Measurements from ENCODE around the gene ZNF555. TPM values are rescaled to one million over a fixed set of nuclear protein-coding genes. Genes with fewer than 3 reads are reported as not detected.
"Not testable (repeated sequence)": the region's sequence is repeated elsewhere in the genome, so short reads cannot be mapped to it uniquely, and the experiment has no call there.

ZNF555 gene
- total RNA-seq, 4 donors from 2014 or later: 2.6 to 6.4 (median 3.9) TPM

DNA sequence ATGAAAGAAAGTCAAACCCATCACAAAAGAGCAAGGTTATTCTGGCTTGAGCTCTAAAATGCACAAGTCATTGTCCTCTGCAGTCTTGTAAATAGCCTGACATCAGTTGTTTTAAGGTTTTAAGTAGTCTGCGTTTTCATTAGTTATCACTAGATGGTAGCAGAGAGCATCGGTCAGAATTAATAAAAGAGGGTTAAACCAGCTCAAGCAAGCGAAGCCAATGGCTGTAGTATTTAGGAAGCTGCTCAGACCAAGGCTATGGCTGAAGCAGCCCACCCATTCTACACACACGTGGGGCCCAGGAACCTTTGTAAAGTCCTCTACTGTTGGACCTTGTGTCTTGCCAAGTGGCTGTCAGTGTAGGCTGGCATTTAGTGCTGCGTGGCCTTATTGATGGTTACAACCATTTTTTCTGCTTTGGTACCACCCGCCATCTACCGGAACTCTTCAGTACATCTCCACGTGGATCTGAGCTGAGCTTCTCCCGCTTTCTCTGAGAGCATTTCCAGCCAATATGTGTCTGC is 46.2 kb downstream of the ZNF555 start:
- Histone ChIP-seq H3K27me3 (no peaks in the 10 kb centered on the region), H3K4me3 (no peak overlapping the region), H3K4me1 (peaks cover 0 to 8% (median 0%) of the 10 kb centered on the region in 4 donors), H3K36me3 (no peaks in the 10 kb centered on the region), H3K27ac (no peak overlapping the region), H3K9me3 (no peaks in the 10 kb centered on the region)
- in situ Hi-C loops (cut with MboI; ENCODE audit: low pct_ligation_motif_present in 1 of 4, low pct_unique_long_range_greater_than_20kb in 1 of 4, low sequenced_read_pairs in 3 of 4) (loop anchor here in 1 of 4 donors (25.0 kb wide), 1 partner anchor 225 kb away; no protein-coding TSS in a partner anchor), intact Hi-C loops (cut with DNase I; ENCODE audit: low total_unique reads) (no loop called here)
- 15 to 27% methylated on average over 5 to 9 of the region's 9 CpGs for WGBS, 2 donors (ENCODE audit: low coverage in 1 of 2)
- DNase-seq: no peak
- TF ChIP-seq, protein P1, sequence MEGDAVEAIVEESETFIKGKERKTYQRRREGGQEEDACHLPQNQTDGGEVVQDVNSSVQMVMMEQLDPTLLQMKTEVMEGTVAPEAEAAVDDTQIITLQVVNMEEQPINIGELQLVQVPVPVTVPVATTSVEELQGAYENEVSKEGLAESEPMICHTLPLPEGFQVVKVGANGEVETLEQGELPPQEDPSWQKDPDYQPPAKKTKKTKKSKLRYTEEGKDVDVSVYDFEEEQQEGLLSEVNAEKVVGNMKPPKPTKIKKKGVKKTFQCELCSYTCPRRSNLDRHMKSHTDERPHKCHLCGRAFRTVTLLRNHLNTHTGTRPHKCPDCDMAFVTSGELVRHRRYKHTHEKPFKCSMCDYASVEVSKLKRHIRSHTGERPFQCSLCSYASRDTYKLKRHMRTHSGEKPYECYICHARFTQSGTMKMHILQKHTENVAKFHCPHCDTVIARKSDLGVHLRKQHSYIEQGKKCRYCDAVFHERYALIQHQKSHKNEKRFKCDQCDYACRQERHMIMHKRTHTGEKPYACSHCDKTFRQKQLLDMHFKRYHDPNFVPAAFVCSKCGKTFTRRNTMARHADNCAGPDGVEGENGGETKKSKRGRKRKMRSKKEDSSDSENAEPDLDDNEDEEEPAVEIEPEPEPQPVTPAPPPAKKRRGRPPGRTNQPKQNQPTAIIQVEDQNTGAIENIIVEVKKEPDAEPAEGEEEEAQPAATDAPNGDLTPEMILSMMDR (IDR thresholded peaks at IDR 0.05): peak; percentile 55 to 73 (median 68)
- TF ChIP-seq POLR2A (IDR thresholded peaks at IDR 0.05): no peak

DNA sequence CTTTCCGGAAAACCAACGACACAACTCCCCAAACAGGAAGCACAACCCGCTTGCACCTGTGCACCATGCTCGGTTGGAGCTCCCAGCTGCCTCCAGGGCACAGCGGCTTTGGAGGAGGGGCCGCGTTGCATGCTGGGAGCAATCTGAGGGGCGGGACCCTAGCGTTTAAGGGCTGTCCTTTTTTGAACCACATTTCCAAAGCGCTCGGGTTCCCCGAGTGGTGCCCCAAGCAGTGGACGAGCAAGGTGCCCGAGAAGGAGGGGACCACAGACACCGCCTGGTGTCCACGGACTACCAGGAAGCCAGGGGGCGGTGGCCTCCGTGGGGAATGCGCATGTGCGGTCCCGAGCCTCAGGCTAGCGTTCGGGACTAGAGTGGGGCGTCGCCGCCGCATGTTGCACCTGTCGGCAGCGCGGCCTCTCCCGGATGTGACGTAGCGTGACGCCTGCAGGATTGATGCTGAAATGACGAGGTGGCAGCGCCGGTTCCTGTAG is 47.5 kb downstream of the ZNF555 start:
- Histone ChIP-seq H3K9me3 (no peaks in the 10 kb centered on the region), H3K4me3 (peak overlapping the region in 2 of 4 donors; percentile 12 to 21), H3K27me3 (no peaks in the 10 kb centered on the region), H3K27ac (peak overlapping the region in 1 of 4 donors; percentile 40), H3K4me1 (peaks cover 0 to 8% (median 0%) of the 10 kb centered on the region in 4 donors), H3K36me3 (no peaks in the 10 kb centered on the region)
- TF ChIP-seq EP300 (IDR thresholded peaks at IDR 0.05; ENCODE audit: low read depth): no peak
- WGBS, 2 donors (ENCODE audit: low coverage in 1 of 2): 78 to 80% methylated on average over 15 to 37 of the region's 37 CpGs
- DNase-seq: peak; percentile 23
- intact Hi-C loops (cut with DNase I; ENCODE audit: low total_unique reads): no loop called here
- in situ Hi-C loops (cut with MboI; ENCODE audit: low pct_ligation_motif_present in 1 of 4, low pct_unique_long_range_greater_than_20kb in 1 of 4, low sequenced_read_pairs in 3 of 4): loop anchor here in 1 of 4 donors (25.0 kb wide), 1 partner anchor 226 kb away; no protein-coding TSS in a partner anchor

DNA sequence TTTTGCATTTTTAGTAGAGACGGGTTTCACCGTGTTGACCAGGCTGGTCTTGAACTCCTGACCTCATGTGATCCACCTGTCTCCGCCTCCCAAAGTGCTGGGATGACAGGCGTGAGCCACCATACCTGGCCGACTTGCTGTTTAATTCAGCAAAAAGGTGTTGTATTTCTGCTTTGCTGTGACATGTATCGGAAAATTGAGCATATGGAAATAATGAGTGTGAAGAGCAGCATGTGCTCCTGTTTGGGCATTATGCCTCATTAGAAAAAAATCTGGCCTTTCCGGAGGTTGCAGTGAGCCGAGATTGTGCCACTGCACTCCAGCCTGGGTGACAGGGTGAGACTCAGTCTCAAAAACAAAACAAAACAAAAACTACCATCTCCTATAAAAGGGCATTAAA is 49.3 kb downstream of the ZNF555 start:
- H3K27ac ChIP-seq, H3K4me3 ChIP-seq, H3K36me3 ChIP-seq, H3K9me3 ChIP-seq, DNase-seq, H3K27me3 ChIP-seq, H3K4me1 ChIP-seq: not testable (repeated sequence)
- WGBS, 2 donors (ENCODE audit: low coverage in 1 of 2): 40 to 69% methylated on average over 1 to 8 of the region's 8 CpGs
- intact Hi-C loops (cut with DNase I; ENCODE audit: low total_unique reads): loop anchor here (2.0 kb wide), 1 partner anchor 608 kb away; the partner anchor contains the start of gene PEAK3
- in situ Hi-C loops (cut with MboI; ENCODE audit: low pct_ligation_motif_present in 1 of 4, low pct_unique_long_range_greater_than_20kb in 1 of 4, low sequenced_read_pairs in 3 of 4): loop anchor here in 1 of 4 donors (25.0 kb wide), 1 partner anchor 228 kb away; no protein-coding TSS in a partner anchor

DNA sequence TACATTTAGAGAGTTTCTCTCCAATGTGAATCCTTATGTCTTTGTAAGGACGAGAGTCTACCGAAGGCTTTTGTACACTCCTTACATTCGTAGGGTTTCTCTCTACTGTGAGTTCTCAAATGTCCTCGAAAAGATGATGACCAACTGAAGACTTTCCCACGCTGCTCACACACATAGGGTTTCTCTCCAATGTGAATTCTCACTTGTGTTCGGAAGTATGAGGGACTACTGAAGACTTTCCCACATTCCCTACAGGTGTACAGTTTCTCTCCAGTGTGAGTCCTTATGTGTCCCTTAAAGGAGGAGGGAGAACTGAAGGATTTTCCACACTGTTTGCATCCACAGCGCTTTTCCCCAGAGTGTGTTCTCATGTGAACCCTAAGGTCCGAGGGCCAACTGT is 55.4 kb downstream of the ZNF555 start:
- TF ChIP-seq POLR2AphosphoS5 (IDR thresholded peaks at IDR 0.05) (no peak), EP300 (IDR thresholded peaks at IDR 0.05; ENCODE audit: low read depth) (no peak), POLR2A (IDR thresholded peaks at IDR 0.05) (no peak)
- TF ChIP-seq, protein P1 (IDR thresholded peaks at IDR 0.05): no peak
- no peak for DNase-seq
- Histone ChIP-seq H3K36me3 (no peaks in the 10 kb centered on the region), H3K27me3 (no peaks in the 10 kb centered on the region), H3K27ac (no peak overlapping the region), H3K4me1 (peaks cover 0 to 8% (median 5%) of the 10 kb centered on the region in 4 donors), H3K9me3 (peaks cover 5 to 6% of the 10 kb centered on the region in 2 donors), H3K4me3 (no peak overlapping the region)
- 73 to 74% methylated on average over 6 to 8 of the region's 8 CpGs for WGBS, 2 donors (ENCODE audit: low coverage in 1 of 2)
- intact Hi-C loops (cut with DNase I; ENCODE audit: low total_unique reads) (no loop called here), in situ Hi-C loops (cut with MboI; ENCODE audit: low pct_ligation_motif_present in 1 of 4, low pct_unique_long_range_greater_than_20kb in 1 of 4, low sequenced_read_pairs in 3 of 4) (loop anchor here in 1 of 4 donors (25.0 kb wide), 1 partner anchor 234 kb away; no protein-coding TSS in a partner anchor)

DNA sequence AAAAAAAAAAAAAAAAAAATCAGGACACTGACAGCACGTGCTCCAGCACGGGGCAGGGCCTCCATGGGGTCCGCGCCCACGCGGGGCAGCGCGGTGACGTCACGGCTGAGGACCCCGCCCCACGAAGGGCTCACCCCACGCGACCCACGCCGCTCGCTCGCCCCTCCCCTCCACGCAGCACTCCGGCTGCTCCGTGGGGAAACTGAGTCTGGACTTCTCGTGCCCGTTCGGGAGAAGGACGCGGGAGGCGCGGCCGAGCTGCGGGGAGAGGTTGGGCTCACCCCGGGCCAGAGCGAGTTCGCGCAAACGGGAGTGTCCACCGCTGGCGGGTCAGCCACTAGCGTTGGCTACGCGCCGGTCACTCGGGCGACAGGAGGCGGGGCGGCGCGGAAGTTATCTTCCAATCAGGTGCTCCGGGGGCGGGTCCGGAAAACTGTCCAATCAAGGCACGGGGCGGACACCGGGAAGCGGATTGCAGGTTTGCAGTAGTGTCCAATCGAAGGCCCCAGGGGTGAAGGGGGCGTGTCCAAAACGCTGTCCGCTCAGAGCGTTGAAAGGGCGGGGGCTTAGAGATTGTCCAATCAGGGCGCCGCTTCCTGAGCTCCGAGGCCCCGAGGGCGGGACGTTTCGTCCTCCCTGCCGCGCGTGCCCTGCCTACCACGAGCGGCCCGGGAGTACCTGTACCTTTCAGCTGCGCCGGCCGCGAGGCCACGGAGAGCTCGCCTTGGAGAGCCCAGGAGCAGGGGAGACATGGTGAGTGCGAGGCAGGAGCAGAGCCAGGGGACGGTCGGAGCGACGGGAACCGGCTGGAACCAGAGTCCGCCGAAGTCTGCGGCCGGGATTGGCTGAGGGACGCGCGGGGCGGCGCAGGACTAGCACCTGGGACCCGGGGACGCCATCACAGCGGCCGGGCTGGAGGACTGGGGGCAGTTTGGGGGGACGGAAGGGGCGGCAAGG is 59.3 kb downstream of the ZNF555 start, which contains the start of gene ZNF57:
Gene ZNF57, plus strand, starts transcription at position 633 of the 957 bp plus-strand sequence. Its CDS starts 118 bp downstream, at position 751.
- peak; percentile 94 for TF ChIP-seq POLR2A (IDR thresholded peaks at IDR 0.05)
- TF ChIP-seq, protein P1 (IDR thresholded peaks at IDR 0.05): no peak
- TF ChIP-seq POLR2AphosphoS5 (IDR thresholded peaks at IDR 0.05): peak; percentile 81 to 96 (median 95)
- no peak for TF ChIP-seq EP300 (IDR thresholded peaks at IDR 0.05; ENCODE audit: low read depth)
- peak within 1 kb of the TSS; percentile 85 to 94 (median 90) for H3K27ac ChIP-seq
- in situ Hi-C loops (cut with MboI; ENCODE audit: low pct_ligation_motif_present in 1 of 4, low pct_unique_long_range_greater_than_20kb in 1 of 4, low sequenced_read_pairs in 3 of 4) (no loop called here), intact Hi-C loops (cut with DNase I; ENCODE audit: low total_unique reads) (no loop called here)
- peak; percentile 100 for DNase-seq
- peaks cover 5 to 6% of the 10 kb centered on the region in 2 donors for H3K9me3 ChIP-seq
- peaks cover 7 to 30% (median 12%) of the 10 kb centered on the region in 4 donors for H3K4me1 ChIP-seq
- 0% methylated on average over 87 of the region's 100 CpGs; no CpG with 5 or more reads in 1 of the 2 donors for WGBS, 2 donors (ENCODE audit: low coverage in 1 of 2)
- H3K27me3 ChIP-seq: no peaks in the 10 kb centered on the region
- peak within 1 kb of the TSS; percentile 55 to 96 (median 73) for H3K4me3 ChIP-seq
- H3K36me3 ChIP-seq: no peaks in the 10 kb centered on the region

Measured in transverse colon (tissue), 4 donors.